NT2/D1 (cell line): Measurements from ENCODE around the gene SIK3.
"Not testable (repeated sequence)": the region's sequence is repeated elsewhere in the genome, so short reads cannot be mapped to it uniquely, and the experiment has no call there.

Experiments used
- SUZ12 ChIP-seq: IDR thresholded peaks from 2 replicates; pipeline ENCODE4 v1.6.1; 2011; ENCODE audit not compliant: insufficient read length, insufficient read depth; ENCODE audit errors: extremely low read depth
- ZNF274 ChIP-seq: IDR thresholded peaks from 2 replicates; pipeline ENCODE4 v1.6.1; 2011; ENCODE audit warnings: mild to moderate bottlenecking, low read depth, low read length

DNA sequence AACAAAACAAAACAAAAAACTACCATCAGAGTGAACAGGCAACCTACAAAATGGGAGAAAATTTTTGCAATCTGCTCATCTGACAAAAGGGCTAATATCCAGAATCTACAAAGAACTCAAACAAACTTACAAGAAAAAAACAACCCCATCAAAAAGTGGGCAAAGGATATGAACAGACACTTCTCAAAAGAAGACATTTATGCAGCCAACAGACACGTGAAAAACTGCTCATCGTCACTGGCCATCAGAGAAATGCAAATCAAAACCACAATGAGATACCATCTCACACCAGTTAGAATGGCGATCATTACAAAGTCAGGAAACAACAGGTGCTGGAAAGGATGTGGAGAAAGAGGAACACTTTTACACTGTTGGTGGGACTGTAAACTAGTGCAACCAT, 14.3 kb upstream of the SIK3 start:
- not testable (repeated sequence) for TF ChIP-seq SUZ12, ZNF274
